GM18868 (cell line): ENCODE data around the gene MYO10.

Experiments
- ATAC-seq: cut with Tn5 transposase; IDR thresholded peaks from one replicate; pipeline ENCODE4 v1.9.1; 2021; ENCODE audit warnings: mild to moderate bottlenecking, moderate library complexity; ENCODE audit not compliant: unreplicated experiment

The MYO10 gene

GRCh38 chr5:16644301-16644889 lies 291.7 kb downstream of the MYO10 start:
- no peak for ATAC-seq

- no peak for ATAC-seq
These were observed 293.2 kb downstream of the MYO10 start for GRCh38 chr5:16642867-16643266.

- ATAC-seq = no peak
These were observed 296.9 kb downstream of the MYO10 start for GRCh38 chr5:16639206-16639605.

- ATAC-seq = no peak
These were observed 307.7 kb downstream of the MYO10 start for GRCh38 chr5:16628376-16628775.

GRCh38 chr5:16626696-16627264 lies 309.3 kb downstream of the MYO10 start:
- ATAC-seq = peak; percentile 62

GRCh38 chr5:16625096-16625495 lies 311.0 kb downstream of the MYO10 start:
- no peak for ATAC-seq

GRCh38 chr5:16619136-16619535 lies 317.0 kb downstream of the MYO10 start:
- no peak for ATAC-seq

- no peak for ATAC-seq
These were observed 317.8 kb downstream of the MYO10 start for GRCh38 chr5:16618138-16618897.

GRCh38 chr5:16617274-16617968 lies 318.7 kb downstream of the MYO10 start:
- ATAC-seq = no peak

- ATAC-seq = peak; percentile 80
These were observed 319.4 kb downstream of the MYO10 start, which contains the start of gene RETREG1 for GRCh38 chr5:16616536-16617273. Gene RETREG1, minus strand, starts transcription at chr5:16616997. Its CDS starts 26 bp downstream, at chr5:16616971.

GRCh38 chr5:16615741-16616535 lies 320.1 kb downstream of the MYO10 start:
- peak; percentile 4 for ATAC-seq

GRCh38 chr5:16612007-16612406 lies 324.1 kb downstream of the MYO10 start:
- ATAC-seq = no peak
